OCI-LY3 (cell line): ENCODE measurements around the gene DPF3.

Experiments
- EZH2phosphoT487 ChIP-seq: fragments of 200-600 bp; shearing (Covaris generic); IDR thresholded peaks from 2 replicates; pipeline ENCODE4 v1.6.1; 2018; ENCODE audit warnings: antibody characterized with exemption, mixed run types, low read depth
- TF ChIP-seq, protein P1 (sequence below): fragments of 200-600, 300-600 bp; sonication (generic); IDR thresholded peaks from 2 replicates; pipeline ENCODE4 v1.5.1; 2014; ENCODE audit warnings: antibody characterized with exemption, low read length, low read depth

DNA sequence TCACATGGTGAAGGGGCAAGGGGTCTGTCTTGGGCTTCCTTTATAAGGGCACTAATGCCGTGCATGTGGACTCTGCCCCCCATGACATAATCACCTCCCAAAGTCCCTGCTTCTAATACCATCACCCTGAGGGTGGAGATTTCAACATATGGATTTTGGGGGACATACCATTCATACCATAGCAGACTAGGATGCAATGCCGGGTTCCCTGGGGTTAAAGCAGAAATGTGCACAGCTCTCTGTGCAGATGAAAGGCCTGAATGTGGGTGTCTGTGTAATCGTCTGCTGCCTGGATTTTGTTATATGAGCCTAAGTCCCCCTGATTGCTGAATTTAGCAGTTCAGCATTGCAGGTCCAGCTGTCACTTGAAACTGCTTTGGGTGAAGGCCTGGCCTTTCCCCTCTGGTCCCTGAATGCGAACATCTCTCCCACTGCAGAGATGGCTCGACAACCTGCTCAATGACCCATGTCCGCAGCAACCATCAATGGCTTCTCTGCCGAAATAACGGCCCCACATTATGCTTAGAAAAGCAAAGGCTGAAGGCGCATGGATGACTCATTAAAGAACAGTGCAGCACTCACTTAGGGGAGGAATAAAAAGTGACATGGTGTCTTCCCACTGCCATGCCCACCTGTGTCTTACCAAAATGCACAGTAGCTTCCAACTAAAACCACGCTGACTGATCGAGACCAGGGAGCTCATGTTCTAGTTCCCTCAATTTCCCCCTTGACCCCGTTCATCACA, 286.3 kb downstream of the DPF3 start:
- TF ChIP-seq, protein P1, sequence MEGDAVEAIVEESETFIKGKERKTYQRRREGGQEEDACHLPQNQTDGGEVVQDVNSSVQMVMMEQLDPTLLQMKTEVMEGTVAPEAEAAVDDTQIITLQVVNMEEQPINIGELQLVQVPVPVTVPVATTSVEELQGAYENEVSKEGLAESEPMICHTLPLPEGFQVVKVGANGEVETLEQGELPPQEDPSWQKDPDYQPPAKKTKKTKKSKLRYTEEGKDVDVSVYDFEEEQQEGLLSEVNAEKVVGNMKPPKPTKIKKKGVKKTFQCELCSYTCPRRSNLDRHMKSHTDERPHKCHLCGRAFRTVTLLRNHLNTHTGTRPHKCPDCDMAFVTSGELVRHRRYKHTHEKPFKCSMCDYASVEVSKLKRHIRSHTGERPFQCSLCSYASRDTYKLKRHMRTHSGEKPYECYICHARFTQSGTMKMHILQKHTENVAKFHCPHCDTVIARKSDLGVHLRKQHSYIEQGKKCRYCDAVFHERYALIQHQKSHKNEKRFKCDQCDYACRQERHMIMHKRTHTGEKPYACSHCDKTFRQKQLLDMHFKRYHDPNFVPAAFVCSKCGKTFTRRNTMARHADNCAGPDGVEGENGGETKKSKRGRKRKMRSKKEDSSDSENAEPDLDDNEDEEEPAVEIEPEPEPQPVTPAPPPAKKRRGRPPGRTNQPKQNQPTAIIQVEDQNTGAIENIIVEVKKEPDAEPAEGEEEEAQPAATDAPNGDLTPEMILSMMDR, result no peak
- no peak for TF ChIP-seq EZH2phosphoT487
